GM23338 (cell line): ENCODE measurements around the gene SMARCC2. TPM values are rescaled to one million over a fixed set of nuclear protein-coding genes. Genes with fewer than 3 reads are reported as not detected.

Experiments used
- ATAC-seq: fragments of 200-7000 bp; cut with Tn5 transposase; 3 replicates; pipeline ENCODE4 v1.9.1; 2020
- DNase-seq: peaks from one replicate; pipeline ENCODE4 v3.0.0-alpha.2; 2015; ENCODE audit warnings: low spot score
- H2AFZ ChIP-seq: fragments of 200-600 bp; sonication (generic); 2 replicates; pipeline ENCODE4 v1.8.0; 2016; ENCODE audit warnings: antibody characterized with exemption, mild to moderate bottlenecking, moderate library complexity
- H3F3A ChIP-seq: fragments of 200-600 bp; sonication (generic); replicated peaks from 2 replicates; pipeline ENCODE4 v1.8.0; 2017; ENCODE audit warnings: antibody characterized with exemption, mixed run types, low read depth
- H3K27ac ChIP-seq: fragments of 200-600 bp; sonication (generic); 2 replicates; pipeline ENCODE4 v1.6.1; 2016; ENCODE audit warnings: low read depth
- H3K27me3 ChIP-seq: fragments of 200-600 bp; sonication (generic); 2 replicates; pipeline ENCODE4 v1.8.0; 2016; ENCODE audit warnings: mild to moderate bottlenecking, mixed run types, moderate library complexity; ENCODE audit not compliant: insufficient read depth
- H3K36me3 ChIP-seq: fragments of 200-600 bp; sonication (generic); 2 replicates; pipeline ENCODE4 v1.8.0; 2016; ENCODE audit warnings: mild to moderate bottlenecking; ENCODE audit not compliant: insufficient read depth
- H3K4me1 ChIP-seq: fragments of 200-600 bp; sonication (generic); 2 replicates; pipeline ENCODE4 v1.8.0; 2016; ENCODE audit warnings: mild to moderate bottlenecking, moderate library complexity; ENCODE audit not compliant: insufficient read depth
- H3K4me2 ChIP-seq: fragments of 200-600 bp; sonication (generic); 2 replicates; pipeline ENCODE4 v1.7.1; 2017; ENCODE audit warnings: mixed run types
- H3K4me3 ChIP-seq: fragments of 200-600 bp; sonication (generic); 2 replicates; pipeline ENCODE4 v1.6.1; 2016; ENCODE audit warnings: mixed run types
- H3K79me2 ChIP-seq: fragments of 200-600 bp; sonication (generic); replicated peaks from 2 replicates; pipeline ENCODE4 v1.8.0; 2017; ENCODE audit warnings: mild to moderate bottlenecking; ENCODE audit not compliant: insufficient read depth
- H3K9me2 ChIP-seq: fragments of 200-600 bp; sonication (generic); 2 replicates; pipeline ENCODE4 v1.8.0; 2017; ENCODE audit not compliant: insufficient read depth
- H4K20me1 ChIP-seq: fragments of 200-600 bp; sonication (generic); replicated peaks from 2 replicates; pipeline ENCODE4 v1.8.0; 2017; ENCODE audit warnings: mild to moderate bottlenecking; ENCODE audit not compliant: insufficient read depth
- H3K27ac Mint-ChIP-seq: 2 replicates; pipeline ENCODE4 v1.8.0; 2020; ENCODE audit warnings: inconsistent platforms, mild to moderate bottlenecking, moderate library complexity, mixed read lengths
- H3K27me3 Mint-ChIP-seq: 3 replicates; pipeline ENCODE4 v1.8.0; 2022; ENCODE audit warnings: low read depth, mild to moderate bottlenecking, moderate library complexity, mixed read lengths, inconsistent platforms; ENCODE audit not compliant: insufficient read depth, poor library complexity
- H3K36me3 Mint-ChIP-seq: 3 replicates; pipeline ENCODE4 v1.8.0; 2021; ENCODE audit warnings: low read depth, mild to moderate bottlenecking, inconsistent platforms, moderate library complexity, mixed read lengths
- H3K4me1 Mint-ChIP-seq: 3 replicates; pipeline ENCODE4 v1.8.0; 2020; ENCODE audit warnings: mild to moderate bottlenecking, inconsistent platforms, mixed read lengths
- H3K4me3 Mint-ChIP-seq: 3 replicates; pipeline ENCODE4 v1.8.0; 2021; ENCODE audit warnings: moderate library complexity, mild to moderate bottlenecking, inconsistent platforms, mixed read lengths
- H3K9me3 Mint-ChIP-seq: 3 replicates; pipeline ENCODE4 v1.8.0; 2020; ENCODE audit warnings: moderate library complexity, mild to moderate bottlenecking, inconsistent platforms, mixed read lengths
- CREB1 ChIP-seq: fragments of 250-450 bp; sonication (Bioruptor Pico); IDR thresholded peaks from 2 replicates; pipeline ENCODE4 v1.5.0; 2020; ENCODE audit warnings: low read depth, mild to moderate bottlenecking, moderate library complexity
- CTCF ChIP-seq, 2 experiments: fragments of 200-600 bp in 1 of 2; sonication (generic) in 1 of 2; conservative IDR thresholded peaks; 2 replicates each; pipeline versions ENCODE4 v1.5.1 to v1.6.1; 2016 to 2017; ENCODE audit warnings: antibody characterized with exemption in 2 of 2, low read depth in 2 of 2, mild to moderate bottlenecking in 2 of 2, moderate library complexity in 1 of 2
- EZH2 ChIP-seq: fragments of 200-600 bp; sonication (generic); IDR thresholded peaks from one replicate; pipeline ENCODE4 v1.8.0; 2017; ENCODE audit warnings: antibody characterized with exemption, mild to moderate bottlenecking, low read depth; ENCODE audit not compliant: unreplicated experiment
- EZH2phosphoT487 ChIP-seq: fragments of 200-600 bp; sonication (generic); IDR thresholded peaks from one replicate; pipeline ENCODE4 v1.8.1; 2018; ENCODE audit warnings: antibody characterized with exemption; ENCODE audit not compliant: unreplicated experiment
- JUNB ChIP-seq: IDR thresholded peaks from one replicate; pipeline ENCODE4 v1.6.1; 2016; ENCODE audit warnings: antibody characterized with exemption; ENCODE audit not compliant: unreplicated experiment
- NANOG ChIP-seq: IDR thresholded peaks from 2 replicates; pipeline ENCODE4 v1.6.1; 2016; ENCODE audit warnings: antibody characterized with exemption, borderline replicate concordance
- POLR2AphosphoS5 ChIP-seq: IDR thresholded peaks from 2 replicates; pipeline ENCODE4 v1.6.1; 2016; ENCODE audit warnings: antibody characterized with exemption, low read depth
- STAT1 ChIP-seq: IDR thresholded peaks from one replicate; pipeline ENCODE4 v1.6.1; 2016; ENCODE audit warnings: antibody characterized with exemption; ENCODE audit not compliant: unreplicated experiment
- ZNF114 ChIP-seq: fragments of 250-450 bp; sonication (Bioruptor Pico); IDR thresholded peaks from 2 replicates; pipeline ENCODE4 v1.5.0; 2020; ENCODE audit warnings: mild to moderate bottlenecking, moderate library complexity
- ZNF331 ChIP-seq: fragments of 250-450 bp; sonication (Bioruptor Pico); IDR thresholded peaks from 2 replicates; pipeline ENCODE4 v1.5.0; 2020; ENCODE audit warnings: low read depth, mild to moderate bottlenecking, moderate library complexity
- polyA plus RNA-seq: library from polyadenylated mRNA; unstranded; fragments of >200 nt; fragmentation: Nextera tagmentation; extraction: Ambion mirVana; gene quantifications from 2 replicates; pipeline ENCODE4 v1.2.1, GENCODE V29; 2016
- total RNA-seq: library from RNA; depleted of rRNA; stranded (reverse); fragments of >200 nt; shearing (Covaris generic); gene quantifications from 2 replicates; pipeline ENCODE4 v1.2.3, GENCODE V29; 2014
- TF ChIP-seq, protein P1 (sequence below): fragments of 250-450 bp; sonication (Bioruptor Pico); IDR thresholded peaks from 2 replicates; pipeline ENCODE4 v1.5.0; 2020; ENCODE audit warnings: mild to moderate bottlenecking, moderate library complexity
- TF ChIP-seq, protein P2 (sequence below): IDR thresholded peaks from 2 replicates; pipeline ENCODE4 v1.6.1; 2016; ENCODE audit warnings: antibody characterized with exemption
- TF ChIP-seq, protein P3 (sequence below): IDR thresholded peaks from one replicate; pipeline ENCODE4 v1.6.1; 2018; ENCODE audit warnings: antibody characterized with exemption; ENCODE audit not compliant: unreplicated experiment

The SMARCC2 gene
- total and polyA plus RNA-seq, 2 experiments from 2014 or later: 40.4 to 68.3 TPM

GRCh38 chr12:56229082-56229481, 39.8 kb upstream of the SMARCC2 start:
- no peaks in the 10 kb centered on the region for H4K20me1 ChIP-seq
- no peak for ATAC-seq
- Mint-ChIP-seq H3K4me3 (no peak overlapping the region), H3K9me3 (no peaks in the 10 kb centered on the region), H3K4me1 (peaks cover 21% of the 10 kb centered on the region), H3K27ac (no peak overlapping the region), H3K27me3 (no peaks in the 10 kb centered on the region), H3K36me3 (peaks cover 8% of the 10 kb centered on the region; the same call in 1 of the 3 replicates)
- no peak overlapping the region for H3K27ac ChIP-seq
- H3K27me3 ChIP-seq: peaks cover 5% of the 10 kb centered on the region; the same call in 1 of the 2 replicates
- H3K4me3 ChIP-seq: no peak overlapping the region
- no peaks in the 10 kb centered on the region for H3K79me2 ChIP-seq
- no peaks in the 10 kb centered on the region for H3K36me3 ChIP-seq
- H2AFZ ChIP-seq: no peak overlapping the region
- TF ChIP-seq, protein P1, sequence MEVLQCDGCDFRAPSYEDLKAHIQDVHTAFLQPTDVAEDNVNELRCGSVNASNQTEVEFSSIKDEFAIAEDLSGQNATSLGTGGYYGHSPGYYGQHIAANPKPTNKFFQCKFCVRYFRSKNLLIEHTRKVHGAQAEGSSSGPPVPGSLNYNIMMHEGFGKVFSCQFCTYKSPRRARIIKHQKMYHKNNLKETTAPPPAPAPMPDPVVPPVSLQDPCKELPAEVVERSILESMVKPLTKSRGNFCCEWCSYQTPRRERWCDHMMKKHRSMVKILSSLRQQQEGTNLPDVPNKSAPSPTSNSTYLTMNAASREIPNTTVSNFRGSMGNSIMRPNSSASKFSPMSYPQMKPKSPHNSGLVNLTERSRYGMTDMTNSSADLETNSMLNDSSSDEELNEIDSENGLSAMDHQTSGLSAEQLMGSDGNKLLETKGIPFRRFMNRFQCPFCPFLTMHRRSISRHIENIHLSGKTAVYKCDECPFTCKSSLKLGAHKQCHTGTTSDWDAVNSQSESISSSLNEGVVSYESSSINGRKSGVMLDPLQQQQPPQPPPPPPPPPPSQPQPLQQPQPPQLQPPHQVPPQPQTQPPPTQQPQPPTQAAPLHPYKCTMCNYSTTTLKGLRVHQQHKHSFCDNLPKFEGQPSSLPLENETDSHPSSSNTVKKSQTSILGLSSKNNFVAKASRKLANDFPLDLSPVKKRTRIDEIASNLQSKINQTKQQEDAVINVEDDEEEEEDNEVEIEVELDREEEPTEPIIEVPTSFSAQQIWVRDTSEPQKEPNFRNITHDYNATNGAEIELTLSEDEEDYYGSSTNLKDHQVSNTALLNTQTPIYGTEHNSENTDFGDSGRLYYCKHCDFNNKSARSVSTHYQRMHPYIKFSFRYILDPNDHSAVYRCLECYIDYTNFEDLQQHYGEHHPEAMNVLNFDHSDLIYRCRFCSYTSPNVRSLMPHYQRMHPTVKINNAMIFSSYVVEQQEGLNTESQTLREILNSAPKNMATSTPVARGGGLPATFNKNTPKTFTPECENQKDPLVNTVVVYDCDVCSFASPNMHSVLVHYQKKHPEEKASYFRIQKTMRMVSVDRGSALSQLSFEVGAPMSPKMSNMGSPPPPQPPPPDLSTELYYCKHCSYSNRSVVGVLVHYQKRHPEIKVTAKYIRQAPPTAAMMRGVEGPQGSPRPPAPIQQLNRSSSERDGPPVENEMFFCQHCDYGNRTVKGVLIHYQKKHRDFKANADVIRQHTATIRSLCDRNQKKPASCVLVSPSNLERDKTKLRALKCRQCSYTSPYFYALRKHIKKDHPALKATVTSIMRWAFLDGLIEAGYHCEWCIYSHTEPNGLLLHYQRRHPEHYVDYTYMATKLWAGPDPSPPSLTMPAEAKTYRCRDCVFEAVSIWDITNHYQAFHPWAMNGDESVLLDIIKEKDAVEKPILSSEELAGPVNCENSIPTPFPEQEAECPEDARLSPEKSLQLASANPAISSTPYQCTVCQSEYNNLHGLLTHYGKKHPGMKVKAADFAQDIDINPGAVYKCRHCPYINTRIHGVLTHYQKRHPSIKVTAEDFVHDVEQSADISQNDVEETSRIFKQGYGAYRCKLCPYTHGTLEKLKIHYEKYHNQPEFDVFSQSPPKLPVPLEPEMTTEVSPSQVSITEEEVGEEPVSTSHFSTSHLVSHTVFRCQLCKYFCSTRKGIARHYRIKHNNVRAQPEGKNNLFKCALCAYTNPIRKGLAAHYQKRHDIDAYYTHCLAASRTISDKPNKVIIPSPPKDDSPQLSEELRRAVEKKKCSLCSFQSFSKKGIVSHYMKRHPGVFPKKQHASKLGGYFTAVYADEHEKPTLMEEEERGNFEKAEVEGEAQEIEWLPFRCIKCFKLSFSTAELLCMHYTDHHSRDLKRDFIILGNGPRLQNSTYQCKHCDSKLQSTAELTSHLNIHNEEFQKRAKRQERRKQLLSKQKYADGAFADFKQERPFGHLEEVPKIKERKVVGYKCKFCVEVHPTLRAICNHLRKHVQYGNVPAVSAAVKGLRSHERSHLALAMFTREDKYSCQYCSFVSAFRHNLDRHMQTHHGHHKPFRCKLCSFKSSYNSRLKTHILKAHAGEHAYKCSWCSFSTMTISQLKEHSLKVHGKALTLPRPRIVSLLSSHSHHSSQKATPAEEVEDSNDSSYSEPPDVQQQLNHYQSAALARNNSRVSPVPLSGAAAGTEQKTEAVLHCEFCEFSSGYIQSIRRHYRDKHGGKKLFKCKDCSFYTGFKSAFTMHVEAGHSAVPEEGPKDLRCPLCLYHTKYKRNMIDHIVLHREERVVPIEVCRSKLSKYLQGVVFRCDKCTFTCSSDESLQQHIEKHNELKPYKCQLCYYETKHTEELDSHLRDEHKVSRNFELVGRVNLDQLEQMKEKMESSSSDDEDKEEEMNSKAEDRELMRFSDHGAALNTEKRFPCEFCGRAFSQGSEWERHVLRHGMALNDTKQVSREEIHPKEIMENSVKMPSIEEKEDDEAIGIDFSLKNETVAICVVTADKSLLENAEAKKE (CRISPR knock-in tag): no peak
- TF ChIP-seq ZNF114 (CRISPR knock-in tag) (no peak), ZNF331 (CRISPR knock-in tag) (no peak), EZH2phosphoT487 (no peak), NANOG (no peak), POLR2AphosphoS5 (no peak), JUNB (no peak), EZH2 (no peak), STAT1 (no peak), CTCF (conservative IDR thresholded peaks at IDR 0.05; ENCODE audit: low read depth in 2 of 2) (no peak), CREB1 (CRISPR knock-in tag) (no peak)
- TF ChIP-seq, protein P2, sequence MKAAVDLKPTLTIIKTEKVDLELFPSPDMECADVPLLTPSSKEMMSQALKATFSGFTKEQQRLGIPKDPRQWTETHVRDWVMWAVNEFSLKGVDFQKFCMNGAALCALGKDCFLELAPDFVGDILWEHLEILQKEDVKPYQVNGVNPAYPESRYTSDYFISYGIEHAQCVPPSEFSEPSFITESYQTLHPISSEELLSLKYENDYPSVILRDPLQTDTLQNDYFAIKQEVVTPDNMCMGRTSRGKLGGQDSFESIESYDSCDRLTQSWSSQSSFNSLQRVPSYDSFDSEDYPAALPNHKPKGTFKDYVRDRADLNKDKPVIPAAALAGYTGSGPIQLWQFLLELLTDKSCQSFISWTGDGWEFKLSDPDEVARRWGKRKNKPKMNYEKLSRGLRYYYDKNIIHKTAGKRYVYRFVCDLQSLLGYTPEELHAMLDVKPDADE: no peak
- TF ChIP-seq, protein P3, sequence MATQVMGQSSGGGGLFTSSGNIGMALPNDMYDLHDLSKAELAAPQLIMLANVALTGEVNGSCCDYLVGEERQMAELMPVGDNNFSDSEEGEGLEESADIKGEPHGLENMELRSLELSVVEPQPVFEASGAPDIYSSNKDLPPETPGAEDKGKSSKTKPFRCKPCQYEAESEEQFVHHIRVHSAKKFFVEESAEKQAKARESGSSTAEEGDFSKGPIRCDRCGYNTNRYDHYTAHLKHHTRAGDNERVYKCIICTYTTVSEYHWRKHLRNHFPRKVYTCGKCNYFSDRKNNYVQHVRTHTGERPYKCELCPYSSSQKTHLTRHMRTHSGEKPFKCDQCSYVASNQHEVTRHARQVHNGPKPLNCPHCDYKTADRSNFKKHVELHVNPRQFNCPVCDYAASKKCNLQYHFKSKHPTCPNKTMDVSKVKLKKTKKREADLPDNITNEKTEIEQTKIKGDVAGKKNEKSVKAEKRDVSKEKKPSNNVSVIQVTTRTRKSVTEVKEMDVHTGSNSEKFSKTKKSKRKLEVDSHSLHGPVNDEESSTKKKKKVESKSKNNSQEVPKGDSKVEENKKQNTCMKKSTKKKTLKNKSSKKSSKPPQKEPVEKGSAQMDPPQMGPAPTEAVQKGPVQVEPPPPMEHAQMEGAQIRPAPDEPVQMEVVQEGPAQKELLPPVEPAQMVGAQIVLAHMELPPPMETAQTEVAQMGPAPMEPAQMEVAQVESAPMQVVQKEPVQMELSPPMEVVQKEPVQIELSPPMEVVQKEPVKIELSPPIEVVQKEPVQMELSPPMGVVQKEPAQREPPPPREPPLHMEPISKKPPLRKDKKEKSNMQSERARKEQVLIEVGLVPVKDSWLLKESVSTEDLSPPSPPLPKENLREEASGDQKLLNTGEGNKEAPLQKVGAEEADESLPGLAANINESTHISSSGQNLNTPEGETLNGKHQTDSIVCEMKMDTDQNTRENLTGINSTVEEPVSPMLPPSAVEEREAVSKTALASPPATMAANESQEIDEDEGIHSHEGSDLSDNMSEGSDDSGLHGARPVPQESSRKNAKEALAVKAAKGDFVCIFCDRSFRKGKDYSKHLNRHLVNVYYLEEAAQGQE: no peak
- 0 out of 2 replicates have a peak, but pooled peaks cover 3% of the 10 kb centered on the region for H3F3A ChIP-seq
- H3K4me1 ChIP-seq: peaks cover 8% of the 10 kb centered on the region
- no peak overlapping the region for H3K4me2 ChIP-seq
- DNase-seq: no peak
- no peaks in the 10 kb centered on the region for H3K9me2 ChIP-seq
